ENCODE results near the gene SPINT2.

DNA sequence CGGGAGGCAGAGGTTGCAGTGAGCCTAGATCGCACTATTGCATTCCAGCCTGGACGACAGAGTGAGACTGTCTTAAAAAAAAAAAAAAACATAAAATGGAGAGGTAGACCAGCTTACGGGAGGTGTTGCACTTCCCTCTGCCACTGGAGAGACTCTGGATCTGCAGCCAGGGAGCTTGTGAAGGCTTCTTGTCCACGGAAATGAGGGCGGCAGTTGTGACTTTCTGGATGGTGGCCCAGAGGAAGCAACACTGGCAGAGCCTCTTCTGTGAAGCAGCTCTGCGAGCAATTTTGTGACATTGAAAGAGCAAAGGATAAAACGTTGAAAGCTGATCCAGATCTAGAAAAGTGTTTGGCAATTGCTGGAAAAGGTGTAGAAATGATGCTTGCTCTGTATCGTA lies 10.4 kb downstream of the SPINT2 start:
- TF ChIP-seq EZH2 (IDR thresholded peaks at IDR 0.05; ENCODE audit: borderline replicate concordance, insufficient read depth, low read length, poor library complexity, severe bottlenecking) (no peak), POLR2AphosphoS5 (IDR thresholded peaks at IDR 0.05) (no peak), RAD21 (conservative IDR thresholded peaks at IDR 0.05) (no peak), TAF1 (IDR thresholded peaks at IDR 0.05; ENCODE audit: low read depth) (no peak)
- TF ChIP-seq, protein P1, sequence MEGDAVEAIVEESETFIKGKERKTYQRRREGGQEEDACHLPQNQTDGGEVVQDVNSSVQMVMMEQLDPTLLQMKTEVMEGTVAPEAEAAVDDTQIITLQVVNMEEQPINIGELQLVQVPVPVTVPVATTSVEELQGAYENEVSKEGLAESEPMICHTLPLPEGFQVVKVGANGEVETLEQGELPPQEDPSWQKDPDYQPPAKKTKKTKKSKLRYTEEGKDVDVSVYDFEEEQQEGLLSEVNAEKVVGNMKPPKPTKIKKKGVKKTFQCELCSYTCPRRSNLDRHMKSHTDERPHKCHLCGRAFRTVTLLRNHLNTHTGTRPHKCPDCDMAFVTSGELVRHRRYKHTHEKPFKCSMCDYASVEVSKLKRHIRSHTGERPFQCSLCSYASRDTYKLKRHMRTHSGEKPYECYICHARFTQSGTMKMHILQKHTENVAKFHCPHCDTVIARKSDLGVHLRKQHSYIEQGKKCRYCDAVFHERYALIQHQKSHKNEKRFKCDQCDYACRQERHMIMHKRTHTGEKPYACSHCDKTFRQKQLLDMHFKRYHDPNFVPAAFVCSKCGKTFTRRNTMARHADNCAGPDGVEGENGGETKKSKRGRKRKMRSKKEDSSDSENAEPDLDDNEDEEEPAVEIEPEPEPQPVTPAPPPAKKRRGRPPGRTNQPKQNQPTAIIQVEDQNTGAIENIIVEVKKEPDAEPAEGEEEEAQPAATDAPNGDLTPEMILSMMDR (IDR thresholded peaks at IDR 0.05; ENCODE audit: poor library complexity, severe bottlenecking), result no peak
